BLaER1 treated with 17β-estradiol and CSF1 and Interleukin-3, amounts not matched to agents 10 nM and 100 nM (cell line): ENCODE data around the gene MTR.

ENCODE experiments used
- H3K27ac ChIP-seq, 11 experiments: shearing (Covaris generic); formaldehyde crosslinking; 2 replicates each; pipeline ENCODE4 v1.8.1; 2022
- H3K27me3 ChIP-seq, 11 experiments: shearing (Covaris generic); formaldehyde crosslinking; 2 replicates each; pipeline ENCODE4 v1.8.1; 2022
- H3K36me3 ChIP-seq, 11 experiments: shearing (Covaris generic); formaldehyde crosslinking; 2 replicates each; pipeline ENCODE4 v1.8.1; 2022
- H3K4me1 ChIP-seq, 10 experiments: shearing (Covaris generic); formaldehyde crosslinking; 2 replicates each; pipeline ENCODE4 v1.8.1; 2022
- H3K4me2 ChIP-seq, 11 experiments: shearing (Covaris generic); formaldehyde crosslinking; 2 replicates each; pipeline ENCODE4 v1.8.1; 2022
- H3K4me3 ChIP-seq, 10 experiments: shearing (Covaris generic); formaldehyde crosslinking; 2 replicates each; pipeline ENCODE4 v1.8.1; 2022
- H3K9ac ChIP-seq, 11 experiments: shearing (Covaris generic); formaldehyde crosslinking; 2 replicates each; pipeline ENCODE4 v1.8.1; 2022
- H3K9me3 ChIP-seq, 11 experiments: shearing (Covaris generic); formaldehyde crosslinking; replicated peaks in 1 of 11; 2 replicates each; pipeline ENCODE4 v1.8.1; 2022
- H4K20me1 ChIP-seq, 11 experiments: shearing (Covaris generic); formaldehyde crosslinking; 2 replicates each; pipeline ENCODE4 v1.8.1; 2022
- Cebpa-rat ChIP-seq, 11 experiments: shearing (Covaris generic); IDR thresholded peaks; 2 replicates each; pipeline ENCODE4 v1.8.1; 2022

The MTR gene

GRCh38 chr1:236861560-236862218 is 66.6 kb downstream of the MTR start:
- Histone ChIP-seq H3K27me3 (no peaks in the 10 kb centered on the region), H3K4me3 (no peak overlapping the region), H3K9me3 (peaks cover 0 to 15% (median 10%) of the 10 kb centered on the region in 11 experiments; a peak in 17 of 22 replicates), H3K4me2 (no peak overlapping the region), H3K27ac (no peak overlapping the region), H4K20me1 (no peaks in the 10 kb centered on the region; a peak in 1 of 22 replicates), H3K9ac (no peak overlapping the region), H3K36me3 (peaks cover 96 to 100% (median 100%) of the 10 kb centered on the region in 11 experiments), H3K4me1 (peaks cover 0 to 11% (median 0%) of the 10 kb centered on the region in 10 experiments; a peak in 1 of 20 replicates)
- no peak for TF ChIP-seq Cebpa-rat (IDR thresholded peaks at IDR 0.05)

- no peak for TF ChIP-seq Cebpa-rat (IDR thresholded peaks at IDR 0.05)
- Histone ChIP-seq H3K27ac (no peak overlapping the region), H3K36me3 (peaks cover 96 to 100% (median 100%) of the 10 kb centered on the region in 11 experiments), H3K4me3 (no peak overlapping the region), H3K27me3 (no peaks in the 10 kb centered on the region), H3K4me2 (no peak overlapping the region), H3K9me3 (peaks cover 0 to 20% (median 16%) of the 10 kb centered on the region in 11 experiments; a peak in 18 of 22 replicates), H4K20me1 (no peaks in the 10 kb centered on the region; a peak in 1 of 22 replicates), H3K9ac (no peak overlapping the region), H3K4me1 (peaks cover 0 to 11% (median 0%) of the 10 kb centered on the region in 10 experiments; a peak in 1 of 20 replicates)
These were observed 67.1 kb downstream of the MTR start for GRCh38 chr1:236862219-236862591.

- H3K4me3 ChIP-seq = no peak overlapping the region
- H3K9ac ChIP-seq = no peak overlapping the region
- no peak overlapping the region for H3K4me2 ChIP-seq
- peaks cover 0 to 11% (median 0%) of the 10 kb centered on the region in 10 experiments; a peak in 1 of 20 replicates for H3K4me1 ChIP-seq
- TF ChIP-seq Cebpa-rat (IDR thresholded peaks at IDR 0.05) = no peak
- H3K27ac ChIP-seq = no peak overlapping the region
- H3K36me3 ChIP-seq = peaks cover 96 to 100% (median 100%) of the 10 kb centered on the region in 11 experiments
- no peaks in the 10 kb centered on the region for H3K27me3 ChIP-seq
- no peaks in the 10 kb centered on the region; a peak in 1 of 22 replicates for H4K20me1 ChIP-seq
- H3K9me3 ChIP-seq = peaks cover 0 to 24% (median 18%) of the 10 kb centered on the region in 11 experiments; a peak in 18 of 22 replicates
These were observed 67.6 kb downstream of the MTR start for GRCh38 chr1:236862615-236863211.

- Histone ChIP-seq H3K9me3 (peaks cover 0 to 27% (median 18%) of the 10 kb centered on the region in 11 experiments; a peak in 18 of 22 replicates), H3K27ac (no peak overlapping the region), H3K9ac (no peak overlapping the region), H4K20me1 (no peaks in the 10 kb centered on the region), H3K4me3 (no peak overlapping the region), H3K4me2 (no peak overlapping the region), H3K36me3 (peaks cover 87 to 99% (median 91%) of the 10 kb centered on the region in 11 experiments), H3K4me1 (peaks cover 0 to 14% (median 0%) of the 10 kb centered on the region in 10 experiments; a peak in 8 of 20 replicates), H3K27me3 (no peaks in the 10 kb centered on the region)
- no peak for TF ChIP-seq Cebpa-rat (IDR thresholded peaks at IDR 0.05)
These were observed 69.1 kb downstream of the MTR start for GRCh38 chr1:236864211-236864610.

- Histone ChIP-seq H4K20me1 (no peaks in the 10 kb centered on the region), H3K4me3 (no peak overlapping the region), H3K27ac (no peak overlapping the region), H3K36me3 (peaks cover 79 to 99% (median 91%) of the 10 kb centered on the region in 11 experiments), H3K4me1 (peaks cover 0 to 24% (median 6%) of the 10 kb centered on the region in 10 experiments; a peak in 11 of 20 replicates), H3K9ac (no peak overlapping the region), H3K27me3 (no peaks in the 10 kb centered on the region), H3K4me2 (no peak overlapping the region), H3K9me3 (peaks cover 0 to 27% (median 18%) of the 10 kb centered on the region in 11 experiments; a peak in 18 of 22 replicates)
- no peak for TF ChIP-seq Cebpa-rat (IDR thresholded peaks at IDR 0.05)
These were observed 70.1 kb downstream of the MTR start for GRCh38 chr1:236864996-236865817.

GRCh38 chr1:236865818-236866155 is 70.7 kb downstream of the MTR start:
- peaks cover 0 to 30% (median 12%) of the 10 kb centered on the region in 10 experiments; a peak in 12 of 20 replicates for H3K4me1 ChIP-seq
- H3K9ac ChIP-seq = no peak overlapping the region
- H3K27me3 ChIP-seq = no peaks in the 10 kb centered on the region
- peaks cover 0 to 27% (median 18%) of the 10 kb centered on the region in 11 experiments; a peak in 18 of 22 replicates for H3K9me3 ChIP-seq
- no peak overlapping the region for H3K4me2 ChIP-seq
- no peak overlapping the region for H3K27ac ChIP-seq
- H3K36me3 ChIP-seq = peaks cover 73 to 99% (median 91%) of the 10 kb centered on the region in 11 experiments
- TF ChIP-seq Cebpa-rat (IDR thresholded peaks at IDR 0.05) = no peak
- H4K20me1 ChIP-seq = no peaks in the 10 kb centered on the region
- no peak overlapping the region for H3K4me3 ChIP-seq

GRCh38 chr1:236868625-236869467 is 73.8 kb downstream of the MTR start:
- Histone ChIP-seq H3K36me3 (peaks cover 58 to 99% (median 91%) of the 10 kb centered on the region in 11 experiments), H3K4me2 (peak overlapping the region in 4 of 11 experiments; percentile 62 to 75 (median 69); a peak in 7 of 22 replicates), H3K4me1 (peaks cover 0 to 38% (median 17%) of the 10 kb centered on the region in 10 experiments; a peak in 12 of 20 replicates), H4K20me1 (no peaks in the 10 kb centered on the region), H3K27me3 (no peaks in the 10 kb centered on the region), H3K4me3 (no peak overlapping the region), H3K9me3 (peaks cover 0 to 27% (median 18%) of the 10 kb centered on the region in 11 experiments; a peak in 18 of 22 replicates), H3K9ac (no peak overlapping the region), H3K27ac (peak overlapping the region in 3 of 11 experiments; percentile 65 to 71 (median 67); a peak in 2 of 22 replicates)
- no peak for TF ChIP-seq Cebpa-rat (IDR thresholded peaks at IDR 0.05)

GRCh38 chr1:236869911-236870310 is 74.8 kb downstream of the MTR start:
- Histone ChIP-seq H3K4me2 (peak overlapping the region in 6 of 11 experiments; percentile 16 to 75 (median 64); a peak in 11 of 22 replicates), H3K27ac (peak overlapping the region in 7 of 11 experiments; percentile 3 to 71 (median 65); a peak in 12 of 22 replicates), H3K36me3 (peaks cover 58 to 99% (median 90%) of the 10 kb centered on the region in 11 experiments), H4K20me1 (no peaks in the 10 kb centered on the region), H3K9ac (no peak overlapping the region), H3K4me1 (peaks cover 0 to 38% (median 17%) of the 10 kb centered on the region in 10 experiments; a peak in 12 of 20 replicates), H3K4me3 (no peak overlapping the region), H3K9me3 (peaks cover 0 to 27% (median 18%) of the 10 kb centered on the region in 11 experiments; a peak in 18 of 22 replicates), H3K27me3 (no peaks in the 10 kb centered on the region)
- no peak for TF ChIP-seq Cebpa-rat (IDR thresholded peaks at IDR 0.05)
